H9 (cell line): ENCODE measurements around the gene VPS41. TPM values are rescaled to one million over a fixed set of nuclear protein-coding genes. Genes with fewer than 3 reads are reported as not detected.

Experiments
- DNase-seq: peaks from one replicate; pipeline ENCODE4 v3.0.0-alpha.2; 2017
- H2AFZ ChIP-seq: one replicate; pipeline ENCODE4 v1.6.1; 2013; ENCODE audit warnings: mild to moderate bottlenecking, low read length, control low read depth, moderate library complexity
- H2AK5ac ChIP-seq: 2 replicates; pipeline ENCODE4 v1.6.1; 2013; ENCODE audit warnings: low read length, control low read depth, mixed read lengths; ENCODE audit not compliant: insufficient read length
- H2BK120ac ChIP-seq: one replicate; pipeline ENCODE4 v1.6.1; 2013; ENCODE audit warnings: low read depth, mild to moderate bottlenecking, low read length, control low read depth, inconsistent platforms; ENCODE audit not compliant: poor library complexity, severe bottlenecking
- H2BK12ac ChIP-seq: 2 replicates; pipeline ENCODE4 v1.6.1; 2013; ENCODE audit warnings: low read length, control low read depth, mixed read lengths, low read depth; ENCODE audit not compliant: insufficient read length
- H2BK15ac ChIP-seq: 2 replicates; pipeline ENCODE4 v1.6.1; 2013; ENCODE audit warnings: low read depth, low read length, control low read depth
- H2BK20ac ChIP-seq: one replicate; pipeline ENCODE4 v1.6.1; 2013; ENCODE audit warnings: low read depth, mild to moderate bottlenecking, low read length, control low read depth, inconsistent platforms; ENCODE audit not compliant: poor library complexity, severe bottlenecking
- H2BK5ac ChIP-seq: 2 replicates; pipeline ENCODE4 v1.6.1; 2013; ENCODE audit warnings: low read length, control low read depth, mixed read lengths; ENCODE audit not compliant: insufficient read length
- H3K14ac ChIP-seq: 2 replicates; pipeline ENCODE4 v1.6.1; 2013; ENCODE audit warnings: low read length, control low read depth; ENCODE audit not compliant: insufficient read depth
- H3K18ac ChIP-seq: 2 replicates; pipeline ENCODE4 v1.6.1; 2013; ENCODE audit warnings: low read depth, mild to moderate bottlenecking, mixed read lengths, low read length, control low read depth; ENCODE audit not compliant: insufficient read length
- H3K23ac ChIP-seq: 2 replicates; pipeline ENCODE4 v1.6.1; 2013; ENCODE audit warnings: low read length, control low read depth, mixed read lengths, low read depth; ENCODE audit not compliant: insufficient read length
- H3K23me2 ChIP-seq: 2 replicates; pipeline ENCODE4 v1.6.1; 2013; ENCODE audit warnings: low read depth, mild to moderate bottlenecking, mixed read lengths, low read length, control low read depth; ENCODE audit not compliant: insufficient read length, poor library complexity, severe bottlenecking
- H3K27ac ChIP-seq: 2 replicates; pipeline ENCODE4 v1.5.1; 2013; ENCODE audit warnings: low read length, control low read depth, mixed read lengths, low read depth; ENCODE audit not compliant: insufficient read length
- H3K27me3 ChIP-seq: 2 replicates; pipeline ENCODE4 v1.6.1; 2013; ENCODE audit warnings: low read length, control low read depth, inconsistent platforms; ENCODE audit not compliant: insufficient read depth
- H3K4ac ChIP-seq: 2 replicates; pipeline ENCODE4 v1.6.1; 2013; ENCODE audit warnings: low read depth, mild to moderate bottlenecking, control low read depth, inconsistent platforms, low read length, moderate library complexity
- H3K4me1 ChIP-seq: 2 replicates; pipeline ENCODE4 v1.6.1; 2013; ENCODE audit warnings: low read length, control low read depth, inconsistent platforms; ENCODE audit not compliant: insufficient read depth
- H3K4me2 ChIP-seq: 2 replicates; pipeline ENCODE4 v1.6.1; 2013; ENCODE audit warnings: low read length, control low read depth, mixed read lengths; ENCODE audit not compliant: insufficient read length, insufficient read depth
- H3K56ac ChIP-seq: 2 replicates; pipeline ENCODE4 v1.6.1; 2013; ENCODE audit warnings: low read depth, mild to moderate bottlenecking, mixed read lengths, low read length, control low read depth; ENCODE audit not compliant: insufficient read length
- H3K79me1 ChIP-seq: 2 replicates; pipeline ENCODE4 v1.6.1; 2013; ENCODE audit warnings: low read depth, mild to moderate bottlenecking, moderate library complexity, low read length, control low read depth, inconsistent platforms; ENCODE audit not compliant: insufficient read depth, poor library complexity, severe bottlenecking
- H3K79me2 ChIP-seq: 2 replicates; pipeline ENCODE4 v1.6.1; 2013; ENCODE audit warnings: low read length, control low read depth, inconsistent platforms; ENCODE audit not compliant: insufficient read depth
- H3K9ac ChIP-seq: 2 replicates; pipeline ENCODE4 v1.6.1; 2013; ENCODE audit warnings: low read length, control low read depth, mixed read lengths; ENCODE audit not compliant: insufficient read length; ENCODE audit errors: extremely low read depth
- H3K9me3 ChIP-seq: one replicate; pipeline ENCODE4 v1.6.1; 2013; ENCODE audit warnings: low read depth, low read length, inconsistent platforms; ENCODE audit not compliant: control insufficient read depth
- H3T11ph ChIP-seq: one replicate; pipeline ENCODE4 v1.6.1; 2013; ENCODE audit warnings: mild to moderate bottlenecking, low read length, control low read depth, inconsistent platforms
- H4K20me1 ChIP-seq: one replicate; pipeline ENCODE4 v1.6.1; 2013; ENCODE audit not compliant: control insufficient read depth, insufficient read length, insufficient read depth
- H4K5ac ChIP-seq: 2 replicates; pipeline ENCODE4 v1.6.1; 2013; ENCODE audit warnings: low read depth, mild to moderate bottlenecking, mixed read lengths, low read length, control low read depth; ENCODE audit not compliant: insufficient read length
- H4K8ac ChIP-seq: replicated peaks from 2 replicates; pipeline ENCODE4 v1.6.1; 2013; ENCODE audit warnings: low read length, control low read depth, mixed read lengths, low read depth; ENCODE audit not compliant: insufficient read length
- H4K91ac ChIP-seq: 2 replicates; pipeline ENCODE4 v1.6.1; 2013; ENCODE audit warnings: low read depth, mild to moderate bottlenecking, moderate library complexity, mixed read lengths, low read length, control low read depth; ENCODE audit not compliant: insufficient read length
- H3K27ac Mint-ChIP-seq, 3 experiments: 2 replicates in 2 of 3; 3 replicates in 1 of 3; pipeline ENCODE4 v1.8.0; 2020 to 2021; ENCODE audit warnings: mixed read lengths in 3 of 3, mild to moderate bottlenecking in 1 of 3, moderate library complexity in 1 of 3
- H3K27me3 Mint-ChIP-seq: 2 replicates; pipeline ENCODE4 v1.8.0; 2021; ENCODE audit warnings: low read depth, mild to moderate bottlenecking, moderate library complexity, mixed read lengths
- H3K36me3 Mint-ChIP-seq, 3 experiments: 2 replicates in 2 of 3; 3 replicates in 1 of 3; pipeline ENCODE4 v1.8.0; 2020 to 2021; ENCODE audit warnings: low read depth in 3 of 3, mixed read lengths in 3 of 3; ENCODE audit not compliant: insufficient read depth in 1 of 3
- H3K4me1 Mint-ChIP-seq, 2 experiments: 2 replicates each; pipeline ENCODE4 v1.8.0; 2020; ENCODE audit warnings: mixed read lengths in 2 of 2
- H3K4me3 Mint-ChIP-seq, 2 experiments: 2 replicates in 1 of 2; 3 replicates in 1 of 2; pipeline ENCODE4 v1.8.0; 2020 to 2021; ENCODE audit warnings: mild to moderate bottlenecking in 2 of 2, mixed read lengths in 2 of 2, moderate library complexity in 1 of 2
- H3K9me3 Mint-ChIP-seq, 2 experiments: 2 replicates in 1 of 2; 3 replicates in 1 of 2; pipeline ENCODE4 v1.8.0; 2020; ENCODE audit warnings: mild to moderate bottlenecking in 2 of 2, mixed read lengths in 2 of 2, moderate library complexity in 1 of 2
- CTCF ChIP-seq: fragments of 200-600 bp; sonication (generic); conservative IDR thresholded peaks from 3 replicates; pipeline ENCODE4 v1.8.0; 2021; ENCODE audit warnings: antibody characterized with exemption, mild to moderate bottlenecking
- WGBS: extraction: QIAGEN DNeasy Blood & Tissue Kit; methylation state at CpG from one replicate; pipeline ENCODE4 v1.1.7; 2013; ENCODE audit warnings: missing lambda C conversion rate, low lambda C conversion rate, mixed read lengths; ENCODE audit not compliant: insufficient read length; ENCODE audit errors: extremely low coverage; 5-methylcytosine and 5-hydroxymethylcytosine counted together
- total RNA-seq: library from RNA; stranded (reverse); gene quantifications from 2 replicates; pipeline ENCODE4 v1.2.1, GENCODE V29; 2021

VPS41 gene
- total RNA-seq, 1 experiment from 2014 or later = 49.3 TPM

- Histone ChIP-seq H3K23ac (no peak overlapping the region), H3K18ac (no peak overlapping the region), H2AFZ (no peak overlapping the region), H4K5ac (no peak overlapping the region), H3K79me2 (no peaks in the 10 kb centered on the region), H4K8ac (no peak overlapping the region), H2BK5ac (no peak overlapping the region), H4K20me1 (no peaks in the 10 kb centered on the region), H2BK12ac (no peak overlapping the region), H3K27me3 (no peaks in the 10 kb centered on the region), H3K14ac (no peak overlapping the region), H3K27ac (no peak overlapping the region), H3K4me1 (no peaks in the 10 kb centered on the region), H3K23me2 (no peaks in the 10 kb centered on the region), H3T11ph (no peak overlapping the region), H3K9me3 (no peaks in the 10 kb centered on the region), H3K79me1 (no peaks in the 10 kb centered on the region), H4K91ac (no peak overlapping the region), H2AK5ac (no peak overlapping the region), H3K56ac (no peak overlapping the region), H2BK15ac (no peak overlapping the region), H3K9ac (no peak overlapping the region), H3K4me2 (no peak overlapping the region), H3K4ac (no peak overlapping the region), H2BK20ac (no peak overlapping the region), H2BK120ac (no peak overlapping the region)
- Mint-ChIP-seq H3K27me3 (no peaks in the 10 kb centered on the region), H3K4me3 (no peak overlapping the region), H3K9me3 (no peaks in the 10 kb centered on the region), H3K27ac (no peak overlapping the region), H3K4me1 (peaks cover 6 to 11% of the 10 kb centered on the region in 2 experiments), H3K36me3 (peaks cover 0 to 25% (median 17%) of the 10 kb centered on the region in 3 experiments; a peak in 6 of 7 replicates)
- no peak for DNase-seq
- WGBS = no CpG with 5 or more reads among the region's 3 CpGs
- no peak for TF ChIP-seq CTCF
These were observed 164.2 kb downstream of the VPS41 start for GRCh38 chr7:38744746-38745145.
